ENCODE measurements around the gene TYW1B.
"Not testable (repeated sequence)": the region's sequence is repeated elsewhere in the genome, so short reads cannot be mapped to it uniquely, and the experiment has no call there.

The TYW1B gene

GRCh38 chr7:72546586-72547237 lies 281.3 kb downstream of the TYW1B start:
- not testable (repeated sequence) for FAIRE-seq

- not testable (repeated sequence) for FAIRE-seq
Observed at GRCh38 chr7:72544531-72544930, 283.5 kb downstream of the TYW1B start.

GRCh38 chr7:72540923-72541322 lies 287.1 kb downstream of the TYW1B start:
- no peak for FAIRE-seq

- FAIRE-seq, result no peak
Observed at GRCh38 chr7:72540106-72540611, 287.8 kb downstream of the TYW1B start.

- no peak for FAIRE-seq
Observed at GRCh38 chr7:72539702-72540101, 288.3 kb downstream of the TYW1B start.

- no peak for FAIRE-seq
Observed at GRCh38 chr7:72538856-72539255, 289.1 kb downstream of the TYW1B start.

GRCh38 chr7:72538147-72538546 lies 289.9 kb downstream of the TYW1B start:
- no peak for FAIRE-seq

- not testable (repeated sequence) for FAIRE-seq
Observed at GRCh38 chr7:72536038-72536437, 292.0 kb downstream of the TYW1B start.

GRCh38 chr7:72531048-72531447 lies 297.0 kb downstream of the TYW1B start:
- FAIRE-seq, result not testable (repeated sequence)
